ENCODE data around the gene RPL34. TPM values are rescaled to one million over a fixed set of nuclear protein-coding genes. Genes with fewer than 3 reads are reported as not detected.
A peak's percentile ranks its signal among the peaks of the same experiment; 100 is the strongest.
"Not testable (repeated sequence)": the region's sequence is repeated elsewhere in the genome, so short reads cannot be mapped to it uniquely, and the experiment has no call there.

Gene RPL34
- 1,239 and 1,294 TPM in 2 replicates for total RNA-seq (2014; rRNA removed; shearing (Covaris generic))

DNA sequence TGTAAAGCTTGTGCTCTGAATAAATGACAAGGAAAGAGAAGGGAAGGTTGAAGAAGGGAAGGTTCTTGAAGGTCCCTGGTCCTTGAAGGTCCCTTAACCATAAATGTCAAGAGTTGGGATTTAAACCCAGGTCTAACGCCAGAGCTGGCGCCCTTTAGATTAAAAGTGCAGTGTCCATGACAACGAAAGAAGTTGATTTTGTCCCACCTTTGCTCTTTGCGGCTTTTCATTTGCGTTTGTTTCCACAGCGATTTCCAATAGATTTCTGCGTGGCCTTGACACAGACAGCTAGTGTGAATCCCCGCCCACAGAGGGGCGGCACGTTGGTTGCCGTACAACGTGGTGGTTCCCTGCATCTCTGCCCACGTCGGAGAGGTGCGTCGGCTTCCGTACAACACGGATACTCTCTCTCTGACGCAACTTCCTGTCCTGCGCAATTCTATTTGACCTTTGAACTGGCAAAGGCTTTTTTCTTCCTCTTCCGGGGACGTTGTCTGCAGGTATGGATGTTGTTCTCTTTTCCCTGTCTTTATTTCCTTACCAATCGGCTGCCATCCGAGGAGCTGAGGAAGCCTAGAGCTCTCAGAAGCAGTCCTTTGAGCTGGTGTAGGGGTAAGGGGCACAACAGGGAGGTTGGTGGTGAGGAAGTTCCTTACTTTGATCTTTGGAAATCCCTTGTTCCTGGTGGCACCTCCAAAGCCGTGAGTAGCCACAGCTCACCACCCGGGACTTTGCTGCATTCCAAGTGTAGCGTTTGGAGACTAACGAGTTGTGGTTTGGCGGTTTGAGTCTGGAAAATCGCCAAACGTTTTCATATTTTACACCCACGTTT lies at the start of gene RPL34:
Gene RPL34, plus strand, starts transcription at position 476 of the 832 bp plus-strand sequence. CDS start 1,384 bp downstream, outside the sequence.
- peak; percentile 98 for DNase-seq (ENCODE audit: low spot score)

DNA sequence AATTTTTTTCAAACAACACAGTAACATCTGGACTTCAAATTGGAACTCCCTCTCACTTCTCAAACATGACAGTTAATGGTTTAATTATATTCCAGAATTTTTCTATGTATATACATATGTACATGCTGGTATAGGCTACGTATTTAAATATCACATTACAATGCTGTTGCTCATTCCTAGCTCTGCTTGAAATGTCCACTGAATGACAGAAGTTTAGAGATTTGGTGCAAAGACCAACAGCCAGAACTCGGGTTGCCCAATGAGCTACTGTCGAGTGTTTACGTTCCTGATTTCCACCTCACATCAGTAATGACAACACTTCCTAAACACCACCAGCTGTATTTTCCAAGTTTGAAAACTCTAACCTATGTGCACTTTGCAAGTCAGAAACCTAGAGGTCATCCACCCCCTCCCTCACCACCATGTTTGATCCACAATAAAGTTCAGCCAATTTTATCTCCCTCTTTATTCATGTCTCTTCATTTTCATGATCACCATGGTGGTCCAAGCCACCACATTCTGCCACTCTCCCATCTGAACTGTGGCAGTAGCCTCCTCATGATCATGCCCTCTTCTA lies 49.3 kb upstream of the RPL34 start:
- peak; percentile 18 for DNase-seq (ENCODE audit: low spot score)

DNA sequence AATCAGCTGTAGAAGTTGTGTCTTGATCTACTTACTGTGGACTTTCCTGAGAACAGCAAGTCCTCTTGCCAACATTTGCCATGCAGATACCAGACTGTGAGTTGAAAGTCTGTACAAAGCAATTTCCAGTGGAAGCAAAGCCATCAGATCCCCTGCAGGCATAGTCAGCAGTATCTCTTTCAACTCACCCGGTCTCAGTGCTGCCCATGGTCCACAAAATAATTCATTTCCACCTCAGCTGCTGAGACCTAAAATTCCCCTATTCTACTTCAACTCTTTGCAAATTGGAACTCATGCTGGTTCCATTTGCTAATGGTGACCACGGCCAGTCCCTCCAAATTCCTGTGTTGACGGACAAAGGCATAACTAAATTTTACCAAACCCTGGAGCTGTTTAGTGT lies 46.0 kb upstream of the RPL34 start:
- DNase-seq (ENCODE audit: low spot score), result no peak

DNA sequence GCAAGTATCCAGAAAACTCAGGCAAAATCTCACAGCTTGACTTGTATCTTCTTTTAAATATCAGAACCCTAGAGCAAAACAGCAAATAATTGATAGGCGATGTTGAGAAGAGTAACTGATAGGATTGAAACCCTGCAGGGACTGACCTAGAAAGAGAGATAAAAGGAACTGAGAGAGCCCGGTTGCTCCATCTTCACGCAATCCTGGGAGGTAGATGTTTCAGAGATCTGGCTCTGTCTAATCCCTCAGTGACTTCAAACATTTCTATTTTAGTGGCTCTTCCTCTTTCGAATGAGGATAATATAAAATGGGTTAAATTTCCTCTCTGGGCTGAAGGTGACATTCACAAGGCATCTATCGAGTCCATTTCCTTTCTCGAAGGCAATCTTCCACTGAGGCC lies 39.3 kb upstream of the RPL34 start:
- no peak for DNase-seq (ENCODE audit: low spot score)

DNA sequence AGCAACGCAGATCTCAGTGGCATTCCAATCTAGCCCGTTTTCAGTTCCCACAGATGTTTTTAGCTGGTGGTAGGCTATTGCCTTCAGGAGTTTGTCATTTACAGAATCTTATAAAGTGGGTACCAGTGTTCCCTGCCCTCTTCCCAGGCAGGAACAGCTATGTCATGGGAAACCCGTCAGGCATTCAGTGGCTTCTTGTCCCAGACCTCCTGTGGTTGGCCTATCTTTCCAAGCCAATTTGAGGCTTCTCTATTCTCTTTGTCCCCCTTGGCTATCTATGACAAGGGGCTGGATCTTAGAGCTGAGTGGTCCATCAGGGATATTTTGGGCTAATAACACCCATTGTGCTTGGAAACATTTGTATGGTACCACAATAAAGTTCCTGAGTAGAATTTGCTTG lies 33.6 kb upstream of the RPL34 start:
- no peak for DNase-seq (ENCODE audit: low spot score)

DNA sequence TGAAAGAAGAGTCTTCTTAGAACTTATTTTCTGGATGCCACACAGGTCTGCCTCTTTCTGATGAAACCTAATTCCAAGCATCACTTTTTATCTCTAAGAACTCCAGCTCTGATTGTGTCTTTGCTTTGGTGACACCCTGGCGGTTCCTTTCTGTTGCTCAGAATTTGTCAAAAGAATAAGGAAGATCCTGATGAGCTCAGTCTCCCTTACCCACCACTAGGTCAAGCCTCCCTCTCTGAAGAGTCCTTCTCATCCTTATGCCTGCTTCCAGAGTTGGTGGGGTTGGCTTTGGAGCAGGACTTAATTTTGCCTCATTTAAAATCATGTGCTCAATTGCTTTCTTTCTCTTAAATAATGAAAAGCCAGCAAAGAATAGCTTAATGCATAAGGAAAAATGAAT lies 31.5 kb upstream of the RPL34 start:
- no peak for DNase-seq (ENCODE audit: low spot score)

DNA sequence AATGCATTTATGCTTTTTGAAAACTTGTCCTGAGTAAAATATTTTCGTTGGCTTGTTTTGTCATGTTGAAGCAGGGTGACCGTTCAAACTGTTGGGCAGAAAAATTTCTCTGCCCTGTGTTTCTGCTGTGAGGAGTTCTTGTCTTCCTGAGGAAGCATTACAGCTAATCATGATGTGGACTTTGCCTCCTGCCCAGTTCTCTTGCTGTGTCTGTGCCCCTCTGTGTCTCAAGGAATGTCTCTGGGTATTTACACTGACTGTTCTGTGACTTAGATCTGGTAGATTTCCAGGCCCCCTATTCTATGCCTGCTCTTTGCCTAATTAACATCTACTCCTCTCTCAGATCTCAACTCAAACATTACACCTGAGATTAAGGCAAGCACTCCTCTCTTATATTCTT lies 30.4 kb upstream of the RPL34 start:
- DNase-seq (ENCODE audit: low spot score), result no peak

DNA sequence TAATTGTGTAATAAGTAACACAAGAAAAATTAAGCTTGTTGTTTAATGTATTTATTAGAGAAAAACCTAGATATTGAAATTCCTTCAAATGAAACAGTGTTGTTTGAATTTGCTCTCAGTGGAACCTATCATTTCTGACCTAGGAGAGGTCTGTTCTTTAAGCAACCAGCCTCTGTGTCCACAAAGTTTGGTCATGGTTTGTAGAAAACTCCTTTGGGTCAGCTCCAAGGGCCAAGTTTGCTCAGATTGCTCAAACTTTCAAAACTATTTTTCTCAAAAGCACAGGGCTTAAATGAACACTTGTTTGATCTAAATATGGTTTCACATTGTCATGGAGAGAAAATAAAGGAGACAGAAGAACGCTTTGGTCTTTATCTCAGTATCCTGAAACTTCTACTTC lies 29.6 kb upstream of the RPL34 start:
- DNase-seq (ENCODE audit: low spot score), result no peak

DNA sequence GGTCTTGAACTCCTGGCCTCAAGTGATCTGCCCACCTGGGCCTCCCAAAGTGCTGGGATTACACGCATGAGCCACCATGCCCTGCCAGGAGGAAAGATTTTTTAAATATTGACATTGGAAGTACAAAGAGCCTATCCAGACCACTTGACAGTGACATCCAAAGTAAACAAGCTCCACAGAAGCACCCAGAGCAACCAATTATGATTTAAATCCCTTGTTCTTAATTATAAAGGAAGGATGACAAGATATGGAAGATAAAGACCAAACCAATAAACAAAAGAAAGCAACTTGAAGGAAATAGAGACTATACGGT lies 27.7 kb upstream of the RPL34 start:
- DNase-seq (ENCODE audit: low spot score), result no peak

DNA sequence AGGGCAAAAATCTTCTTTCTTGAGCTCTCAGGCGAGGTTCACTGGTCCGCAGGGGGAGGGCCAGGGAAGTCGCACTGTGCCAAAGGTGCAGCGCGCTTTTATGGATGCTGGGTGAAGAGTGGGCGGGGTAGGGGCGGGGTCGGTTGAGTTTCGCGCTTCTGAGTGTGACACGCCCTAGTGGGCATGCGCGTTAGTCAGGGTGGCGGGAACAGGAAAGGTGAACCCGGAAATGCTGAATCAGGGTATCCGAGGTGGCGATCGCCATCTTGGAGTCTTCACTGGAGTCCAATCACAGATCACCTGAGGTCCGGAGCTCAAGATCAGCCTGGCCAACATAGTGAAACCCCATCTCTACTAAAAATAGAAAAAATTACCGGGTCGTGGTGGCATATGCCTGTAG lies 26.1 kb upstream of the RPL34 start:
- not testable (repeated sequence) for DNase-seq (ENCODE audit: low spot score)

DNA sequence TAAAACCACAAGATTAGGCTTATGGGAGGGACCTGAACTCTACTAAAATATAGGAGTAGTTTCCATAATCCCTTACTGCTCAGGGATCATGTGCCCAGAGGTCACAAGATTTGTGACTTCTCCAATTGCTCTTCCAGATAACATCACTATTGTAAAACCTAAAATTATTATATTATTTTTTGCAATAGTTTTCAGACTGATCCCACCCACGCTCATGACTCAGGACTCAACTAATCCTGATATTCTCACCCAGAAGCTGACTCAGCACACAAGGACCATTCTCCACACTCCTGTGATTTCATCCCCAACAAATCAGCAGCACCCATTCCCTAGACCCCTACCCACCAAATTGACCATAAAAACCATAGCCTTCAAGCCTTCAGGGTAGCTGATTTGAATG lies 24.0 kb upstream of the RPL34 start:
- no peak for DNase-seq (ENCODE audit: low spot score)

DNA sequence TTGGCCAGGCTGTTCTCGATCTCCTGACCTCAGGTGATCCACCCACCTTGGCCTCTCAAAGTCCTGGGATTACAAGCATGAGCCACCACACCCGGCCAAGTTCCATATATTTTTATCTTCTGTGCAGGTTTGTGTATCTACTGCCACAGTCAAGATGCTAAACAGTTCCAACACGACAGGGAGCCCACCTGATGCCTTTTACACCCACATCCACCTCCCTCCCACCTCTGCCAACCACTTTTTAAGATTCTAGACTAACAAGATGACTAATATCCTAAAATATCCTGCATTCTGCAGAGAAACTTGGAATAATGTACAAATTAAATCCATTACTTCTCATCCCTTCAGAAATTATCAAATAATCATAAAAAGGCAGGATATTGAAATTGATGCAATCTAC lies 19.3 kb upstream of the RPL34 start:
- no peak for DNase-seq (ENCODE audit: low spot score)

DNA sequence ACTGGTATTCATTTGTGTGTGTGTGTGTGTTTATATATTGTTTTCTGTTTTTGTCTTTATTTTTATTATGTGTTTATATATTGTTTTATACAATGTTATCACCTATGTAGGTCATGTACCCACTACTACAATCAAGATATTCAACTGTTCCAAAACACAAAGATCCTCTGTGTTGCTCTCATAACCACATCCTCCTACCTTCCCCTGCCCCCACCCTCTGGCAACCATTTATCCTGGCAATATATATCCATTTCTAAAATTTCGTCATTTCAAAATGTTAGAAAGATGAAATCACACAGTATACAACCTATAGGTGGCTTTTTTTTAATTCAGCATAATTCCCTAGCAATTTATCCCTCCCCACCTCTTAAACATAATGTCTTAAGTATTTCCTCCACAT lies 18.8 kb upstream of the RPL34 start:
- DNase-seq (ENCODE audit: low spot score), result no peak

DNA sequence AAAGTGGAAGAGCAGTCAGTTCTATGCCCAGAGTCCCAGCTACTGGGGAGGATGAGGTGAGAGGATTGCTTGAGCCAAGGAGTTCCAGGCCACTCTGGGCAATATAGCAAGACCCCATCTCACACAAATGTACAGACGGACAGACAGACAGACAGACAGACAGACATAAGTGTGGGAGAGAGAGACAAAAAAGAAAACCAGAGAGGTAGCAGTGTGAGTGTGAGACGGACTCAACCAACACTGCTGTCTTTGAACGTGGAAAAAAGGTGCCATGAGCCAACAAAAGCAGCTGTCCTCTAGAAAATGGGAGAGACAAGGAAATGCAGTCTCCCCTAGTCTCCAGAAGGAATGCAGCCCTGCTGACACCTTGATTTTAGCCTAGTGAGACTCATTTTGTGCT lies 18.2 kb upstream of the RPL34 start:
- no peak for DNase-seq (ENCODE audit: low spot score)

DNA sequence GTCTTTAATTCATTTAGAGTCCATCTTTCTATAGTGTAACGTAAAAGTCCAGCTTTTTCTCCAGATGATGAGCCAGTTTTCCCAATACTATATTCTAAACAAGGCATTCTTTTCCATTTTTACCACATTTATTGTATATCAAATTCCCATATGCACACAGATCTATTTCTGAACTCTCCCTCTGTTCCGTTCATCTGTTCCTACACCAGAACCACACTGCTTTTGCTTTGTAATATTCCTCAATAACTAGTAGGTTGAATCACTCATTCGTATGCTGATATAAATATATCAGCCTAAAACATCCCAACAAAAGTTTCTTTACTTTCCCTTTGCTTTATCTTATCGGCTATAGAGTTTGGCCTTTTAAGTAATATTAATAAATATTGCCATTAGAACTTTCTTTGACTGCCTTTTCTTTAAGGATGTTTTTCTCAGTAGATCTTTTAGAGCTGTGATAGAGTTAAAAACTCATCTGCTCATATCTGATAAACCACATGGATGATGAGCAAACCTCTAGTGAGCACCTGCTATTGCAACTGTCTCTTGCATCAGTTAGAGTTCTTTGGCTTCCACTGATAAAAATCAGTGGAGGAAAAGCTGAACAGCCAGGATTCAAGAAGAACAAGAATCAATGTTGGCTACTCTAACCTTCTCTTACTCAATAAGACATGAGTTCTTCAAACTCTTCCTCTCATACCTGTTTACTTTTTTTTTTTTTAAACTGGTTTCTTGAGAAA lies 13.1 kb upstream of the RPL34 start:
- DNase-seq (ENCODE audit: low spot score), result no peak

DNA sequence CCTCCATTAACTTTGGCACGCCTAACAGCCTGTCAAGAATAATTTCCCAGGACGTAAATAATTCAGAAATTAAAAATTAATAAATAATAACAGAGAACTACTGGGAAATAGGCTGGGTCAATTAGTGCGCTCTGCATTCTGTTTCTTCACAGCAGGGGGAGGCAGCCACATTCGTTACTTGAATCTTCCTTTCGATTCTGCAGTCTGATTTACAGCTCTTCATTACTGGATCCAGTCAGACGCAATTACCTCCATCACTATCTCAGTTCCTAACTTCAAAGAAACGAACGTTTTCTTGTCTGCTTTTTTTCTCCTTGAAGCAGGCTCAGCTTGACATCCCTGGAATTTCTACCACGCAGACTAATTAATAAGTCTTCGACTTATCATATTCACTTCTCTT lies 9.0 kb upstream of the RPL34 start:
- DNase-seq (ENCODE audit: low spot score), result no peak

DNA sequence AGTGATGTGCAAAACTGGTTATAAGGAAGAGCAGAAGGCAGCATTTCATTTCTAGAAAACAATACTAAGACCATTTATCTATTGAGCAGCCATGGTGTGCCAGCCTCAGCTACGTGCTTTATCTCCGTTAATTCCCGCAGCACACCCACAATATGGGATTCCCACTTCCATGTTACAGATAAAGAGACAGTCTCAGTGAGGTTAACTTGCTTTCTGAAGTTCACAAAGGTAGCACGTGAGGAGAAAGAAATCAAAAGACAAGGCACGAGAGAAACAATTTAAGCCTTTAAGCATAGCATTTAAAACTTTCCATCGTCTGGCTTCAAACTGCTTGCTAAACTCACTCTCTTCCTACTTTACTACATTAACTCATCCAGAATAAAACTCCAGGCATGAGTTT lies 8.0 kb upstream of the RPL34 start:
- DNase-seq (ENCODE audit: low spot score), result no peak

DNA sequence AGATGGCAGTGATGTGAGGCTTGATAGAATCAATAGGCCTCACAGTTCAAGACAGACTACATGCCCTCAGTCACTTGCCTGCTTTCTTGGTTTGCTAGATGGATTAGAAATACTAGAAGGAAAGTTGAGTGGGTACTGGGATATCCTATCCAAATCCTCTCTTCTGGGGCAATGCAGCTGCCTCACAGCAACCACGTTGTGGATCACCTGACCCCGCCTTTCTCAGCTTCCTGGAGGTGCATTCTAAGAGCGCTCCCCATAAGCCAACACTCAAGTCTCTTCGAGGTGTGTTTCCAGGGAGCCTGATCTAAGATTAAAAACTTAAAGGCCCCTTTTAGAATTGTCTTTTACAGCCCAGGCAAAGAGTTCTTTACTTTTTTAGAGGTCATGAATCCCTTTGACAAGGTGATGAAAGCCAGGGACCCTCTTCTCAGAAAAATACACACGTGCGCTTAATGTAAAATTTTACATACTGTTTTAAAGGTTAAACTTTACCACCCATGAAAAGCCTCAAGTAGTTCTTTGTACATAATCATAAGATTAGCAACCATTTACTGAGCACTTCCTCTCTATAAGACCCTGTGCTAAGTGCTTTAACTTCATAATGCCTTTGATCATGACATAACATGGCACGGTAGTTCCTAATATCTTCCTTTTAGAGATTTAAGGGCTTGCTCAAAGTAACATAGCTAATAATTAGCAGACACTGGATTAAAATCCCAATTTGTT lies 840 bp upstream of the RPL34 start:
- DNase-seq (ENCODE audit: low spot score), result no peak

DNA sequence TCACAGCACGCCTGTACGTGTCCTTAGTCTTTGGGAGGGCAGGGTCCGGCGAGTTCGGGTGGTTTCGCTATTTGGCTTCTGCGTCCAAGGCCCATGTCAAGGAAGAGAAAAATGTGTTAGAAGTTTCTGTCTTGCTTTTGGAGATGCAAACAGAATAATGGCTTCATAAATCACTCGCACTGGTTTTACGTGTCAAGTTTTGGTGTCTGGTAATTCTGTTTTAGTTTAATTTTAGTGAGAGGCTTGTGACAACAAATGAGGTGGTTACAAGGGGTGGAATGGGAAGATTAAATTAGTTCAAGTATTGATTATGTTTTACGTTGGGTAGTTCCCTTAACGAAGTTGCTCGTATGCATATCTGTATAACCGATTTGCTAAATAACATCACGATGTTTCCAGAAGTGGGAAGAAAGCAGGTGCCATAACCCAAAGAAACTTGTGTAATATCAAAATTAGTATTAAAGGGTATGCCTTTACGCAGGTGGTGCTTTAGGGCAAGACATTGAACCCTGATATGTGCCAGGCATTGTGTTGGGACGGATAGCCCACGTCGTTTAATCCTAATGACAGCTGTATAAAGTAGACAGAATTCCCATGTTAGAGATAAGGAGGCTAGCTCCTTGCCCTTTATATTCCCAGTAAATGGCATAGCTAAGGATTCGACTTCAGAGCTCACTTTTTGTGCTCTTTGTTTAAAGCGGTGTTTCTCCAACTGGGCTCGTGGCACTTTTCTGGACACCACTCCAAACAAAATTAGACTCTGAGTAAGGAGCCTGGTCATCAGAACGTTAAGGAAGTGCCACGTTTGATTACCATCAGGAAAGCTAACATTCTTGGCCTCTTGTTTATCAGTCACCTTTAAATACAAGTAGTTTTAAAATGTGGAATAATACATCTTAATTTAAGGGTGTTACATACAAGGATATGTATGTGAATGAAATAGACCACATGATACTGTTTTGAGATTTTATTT lies 843 bp downstream of the RPL34 start:
- no peak for DNase-seq (ENCODE audit: low spot score)

DNA sequence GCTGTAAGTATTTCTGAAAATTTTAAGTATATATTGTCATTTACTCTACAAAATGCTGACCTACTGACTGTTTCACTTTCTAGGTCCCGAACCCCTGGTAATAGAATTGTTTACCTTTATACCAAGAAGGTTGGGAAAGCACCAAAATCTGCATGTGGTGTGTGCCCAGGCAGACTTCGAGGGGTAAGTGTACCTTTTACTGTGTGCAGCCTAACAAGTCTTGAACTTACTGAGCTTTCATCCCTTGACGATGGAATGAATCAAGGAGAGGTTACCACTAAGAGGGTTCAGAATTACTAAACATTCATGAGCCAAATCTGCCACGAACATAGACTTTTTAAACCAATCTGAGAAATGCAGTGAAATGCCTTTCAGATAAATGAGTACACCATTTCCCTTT lies 1.6 kb downstream of the RPL34 start:
- no peak for DNase-seq (ENCODE audit: low spot score)

DNA sequence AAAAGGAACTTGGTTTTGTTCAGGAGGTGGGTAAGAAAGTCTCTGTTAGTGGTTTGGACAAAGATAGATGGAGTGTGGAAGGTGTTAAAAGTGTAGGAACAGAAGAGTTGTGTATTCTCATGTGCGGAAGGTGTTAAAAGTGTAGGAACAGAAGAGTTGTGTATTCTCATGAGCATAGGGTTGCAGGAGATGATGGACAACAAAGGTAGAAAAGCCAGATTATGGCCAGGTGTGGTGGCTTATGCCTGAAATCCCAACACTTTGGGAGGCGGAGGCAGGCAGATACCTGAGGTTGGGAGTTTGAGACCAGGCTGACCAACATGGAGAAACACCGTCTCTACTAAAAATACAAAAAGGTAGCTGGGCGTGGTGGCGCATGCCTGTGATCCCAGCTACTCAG lies 2.5 kb downstream of the RPL34 start:
- DNase-seq (ENCODE audit: low spot score), result no peak

Data from H4 (cell line).